Measurements from ENCODE around the gene USP53. TPM values are rescaled to one million over a fixed set of nuclear protein-coding genes. Genes with fewer than 3 reads are reported as not detected.

USP53 gene
- total and polyA plus RNA-seq, 9 of the 15 experiments (the other 6 are each of a cell fraction or from before 2014, with no cell fraction given) = 2.9 to 9.6 (median 8.3) TPM

GRCh38 chr4:119300101-119300978 lies 87.8 kb downstream of the USP53 start (continued):
- TF ChIP-seq, protein P1, sequence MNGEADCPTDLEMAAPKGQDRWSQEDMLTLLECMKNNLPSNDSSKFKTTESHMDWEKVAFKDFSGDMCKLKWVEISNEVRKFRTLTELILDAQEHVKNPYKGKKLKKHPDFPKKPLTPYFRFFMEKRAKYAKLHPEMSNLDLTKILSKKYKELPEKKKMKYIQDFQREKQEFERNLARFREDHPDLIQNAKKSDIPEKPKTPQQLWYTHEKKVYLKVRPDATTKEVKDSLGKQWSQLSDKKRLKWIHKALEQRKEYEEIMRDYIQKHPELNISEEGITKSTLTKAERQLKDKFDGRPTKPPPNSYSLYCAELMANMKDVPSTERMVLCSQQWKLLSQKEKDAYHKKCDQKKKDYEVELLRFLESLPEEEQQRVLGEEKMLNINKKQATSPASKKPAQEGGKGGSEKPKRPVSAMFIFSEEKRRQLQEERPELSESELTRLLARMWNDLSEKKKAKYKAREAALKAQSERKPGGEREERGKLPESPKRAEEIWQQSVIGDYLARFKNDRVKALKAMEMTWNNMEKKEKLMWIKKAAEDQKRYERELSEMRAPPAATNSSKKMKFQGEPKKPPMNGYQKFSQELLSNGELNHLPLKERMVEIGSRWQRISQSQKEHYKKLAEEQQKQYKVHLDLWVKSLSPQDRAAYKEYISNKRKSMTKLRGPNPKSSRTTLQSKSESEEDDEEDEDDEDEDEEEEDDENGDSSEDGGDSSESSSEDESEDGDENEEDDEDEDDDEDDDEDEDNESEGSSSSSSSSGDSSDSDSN (IDR thresholded peaks at IDR 0.05; ENCODE audit: borderline replicate concordance in 1 of 2, low read depth in 2 of 2, low read length in 2 of 2) = peak; percentile 75 to 91; a peak in 3 of 4 replicates
- no peak for TF ChIP-seq PHB (CRISPR knock-in tag; IDR thresholded peaks at IDR 0.05)
- TF ChIP-seq MIER1 (IDR thresholded peaks at IDR 0.05; ENCODE audit: low read depth) = 0 out of 2 replicates have a peak, but pooled peaks have one; percentile 34
- TF ChIP-seq, protein P2, sequence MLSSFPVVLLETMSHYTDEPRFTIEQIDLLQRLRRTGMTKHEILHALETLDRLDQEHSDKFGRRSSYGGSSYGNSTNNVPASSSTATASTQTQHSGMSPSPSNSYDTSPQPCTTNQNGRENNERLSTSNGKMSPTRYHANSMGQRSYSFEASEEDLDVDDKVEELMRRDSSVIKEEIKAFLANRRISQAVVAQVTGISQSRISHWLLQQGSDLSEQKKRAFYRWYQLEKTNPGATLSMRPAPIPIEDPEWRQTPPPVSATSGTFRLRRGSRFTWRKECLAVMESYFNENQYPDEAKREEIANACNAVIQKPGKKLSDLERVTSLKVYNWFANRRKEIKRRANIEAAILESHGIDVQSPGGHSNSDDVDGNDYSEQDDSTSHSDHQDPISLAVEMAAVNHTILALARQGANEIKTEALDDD (IDR thresholded peaks at IDR 0.05) = peak; percentile 10; the same call in 1 of the 2 replicates
- no peak for TF ChIP-seq MAFG (tag; conservative IDR thresholded peaks at IDR 0.05)
- TF ChIP-seq, protein P3, sequence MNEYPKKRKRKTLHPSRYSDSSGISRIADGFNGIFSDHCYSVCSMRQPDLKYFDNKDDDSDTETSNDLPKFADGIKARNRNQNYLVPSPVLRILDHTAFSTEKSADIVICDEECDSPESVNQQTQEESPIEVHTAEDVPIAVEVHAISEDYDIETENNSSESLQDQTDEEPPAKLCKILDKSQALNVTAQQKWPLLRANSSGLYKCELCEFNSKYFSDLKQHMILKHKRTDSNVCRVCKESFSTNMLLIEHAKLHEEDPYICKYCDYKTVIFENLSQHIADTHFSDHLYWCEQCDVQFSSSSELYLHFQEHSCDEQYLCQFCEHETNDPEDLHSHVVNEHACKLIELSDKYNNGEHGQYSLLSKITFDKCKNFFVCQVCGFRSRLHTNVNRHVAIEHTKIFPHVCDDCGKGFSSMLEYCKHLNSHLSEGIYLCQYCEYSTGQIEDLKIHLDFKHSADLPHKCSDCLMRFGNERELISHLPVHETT (CRISPR knock-in tag; conservative IDR thresholded peaks at IDR 0.05 in 1 of 2, IDR thresholded peaks at IDR 0.05 in 1 of 2) = peak in 1 of 2 experiments; percentile 52; a peak in 2 of 4 replicates
- no peak for TF ChIP-seq ILK (tag; IDR thresholded peaks at IDR 0.05; ENCODE audit: borderline replicate concordance, low read depth)
- TF ChIP-seq TAF9B (IDR thresholded peaks at IDR 0.05; ENCODE audit: partially characterized antibody) = peak; percentile 61
- TF ChIP-seq, protein P4, sequence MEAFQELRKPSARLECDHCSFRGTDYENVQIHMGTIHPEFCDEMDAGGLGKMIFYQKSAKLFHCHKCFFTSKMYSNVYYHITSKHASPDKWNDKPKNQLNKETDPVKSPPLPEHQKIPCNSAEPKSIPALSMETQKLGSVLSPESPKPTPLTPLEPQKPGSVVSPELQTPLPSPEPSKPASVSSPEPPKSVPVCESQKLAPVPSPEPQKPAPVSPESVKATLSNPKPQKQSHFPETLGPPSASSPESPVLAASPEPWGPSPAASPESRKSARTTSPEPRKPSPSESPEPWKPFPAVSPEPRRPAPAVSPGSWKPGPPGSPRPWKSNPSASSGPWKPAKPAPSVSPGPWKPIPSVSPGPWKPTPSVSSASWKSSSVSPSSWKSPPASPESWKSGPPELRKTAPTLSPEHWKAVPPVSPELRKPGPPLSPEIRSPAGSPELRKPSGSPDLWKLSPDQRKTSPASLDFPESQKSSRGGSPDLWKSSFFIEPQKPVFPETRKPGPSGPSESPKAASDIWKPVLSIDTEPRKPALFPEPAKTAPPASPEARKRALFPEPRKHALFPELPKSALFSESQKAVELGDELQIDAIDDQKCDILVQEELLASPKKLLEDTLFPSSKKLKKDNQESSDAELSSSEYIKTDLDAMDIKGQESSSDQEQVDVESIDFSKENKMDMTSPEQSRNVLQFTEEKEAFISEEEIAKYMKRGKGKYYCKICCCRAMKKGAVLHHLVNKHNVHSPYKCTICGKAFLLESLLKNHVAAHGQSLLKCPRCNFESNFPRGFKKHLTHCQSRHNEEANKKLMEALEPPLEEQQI (IDR thresholded peaks at IDR 0.05) = 0 out of 2 replicates have a peak, but pooled peaks have one; percentile 13
- 0 out of 4 replicates have a peak, but pooled peaks of 1 of the 2 experiments have one; percentile 23 for TF ChIP-seq SRF (CRISPR knock-in tag; IDR thresholded peaks at IDR 0.05)
- 0 out of 4 replicates have a peak, but pooled peaks of 1 of the 2 experiments have one; percentile 59 for TF ChIP-seq ZMIZ1 (IDR thresholded peaks at IDR 0.05; ENCODE audit: low read depth in 2 of 2, low read length in 2 of 2)
- TF ChIP-seq NRF1 (conservative IDR thresholded peaks at IDR 0.05 in 1 of 2, IDR thresholded peaks at IDR 0.05 in 1 of 2) = peak; percentile 96
- TF ChIP-seq ELF1 (tag; IDR thresholded peaks at IDR 0.05) = peak; percentile 56; the same call in 1 of the 2 replicates
